ENCODE measurements around the gene ISOC2. TPM values are rescaled to one million over a fixed set of nuclear protein-coding genes. Genes with fewer than 3 reads are reported as not detected.

Gene ISOC2
- polyA plus RNA-seq, 2 of the 4 experiments (the other 2 are of a cell fraction) = 45.3 to 57.8 TPM

GRCh38 chr19:55406091-55406825 lies 55.2 kb downstream of the ISOC2 start:
- Histone ChIP-seq H3K4me3 (peak overlapping the region; percentile 98), H3K27ac (peak overlapping the region; percentile 95 to 97), H3K4me2 (peak overlapping the region; percentile 81), H3K9me3 (0 out of 3 replicates have a peak, but pooled peaks cover 6% of the 10 kb centered on the region), H3K4me1 (peaks cover 48% of the 10 kb centered on the region)
- 50% methylated on average over 14 of the region's 14 CpGs for WGBS (ENCODE audit: missing lambda C conversion rate)
- no peak for DNase-seq (ENCODE audit: low read depth in 1 of 2, low spot score in 1 of 2)
- POLR2A ChIA-PET = interaction anchor here (0.5 to 3.3 kb wide), 9 partner anchors 18 to 1102 kb away, joined by 3 to 55 read pairs (median 6); partner anchors contain the start of genes RPL28, TMEM238 and ZNF784
- no peak for ATAC-seq
- CTCF ChIA-PET = interaction anchor here (0.8 to 8.1 kb wide), 7 partner anchors 9 to 265 kb away, joined by 3 to 61 read pairs (median 6); no protein-coding TSS in a partner anchor
- no peak for FAIRE-seq
- no peak for TF ChIP-seq RAD21 (conservative IDR thresholded peaks at IDR 0.05 in 1 of 2, IDR thresholded peaks at IDR 0.05 in 1 of 2)
- TF ChIP-seq JUN (IDR thresholded peaks at IDR 0.05) = peak in 1 of 2 experiments; percentile 42; a peak in 2 of 5 replicates
- TF ChIP-seq RARB (CRISPR knock-in tag; IDR thresholded peaks at IDR 0.05) = no peak
- TF ChIP-seq, protein P1, sequence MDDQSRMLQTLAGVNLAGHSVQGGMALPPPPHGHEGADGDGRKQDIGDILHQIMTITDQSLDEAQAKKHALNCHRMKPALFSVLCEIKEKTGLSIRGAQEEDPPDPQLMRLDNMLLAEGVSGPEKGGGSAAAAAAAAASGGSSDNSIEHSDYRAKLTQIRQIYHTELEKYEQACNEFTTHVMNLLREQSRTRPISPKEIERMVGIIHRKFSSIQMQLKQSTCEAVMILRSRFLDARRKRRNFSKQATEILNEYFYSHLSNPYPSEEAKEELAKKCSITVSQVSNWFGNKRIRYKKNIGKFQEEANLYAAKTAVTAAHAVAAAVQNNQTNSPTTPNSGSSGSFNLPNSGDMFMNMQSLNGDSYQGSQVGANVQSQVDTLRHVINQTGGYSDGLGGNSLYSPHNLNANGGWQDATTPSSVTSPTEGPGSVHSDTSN (IDR thresholded peaks at IDR 0.05) = no peak

DNA sequence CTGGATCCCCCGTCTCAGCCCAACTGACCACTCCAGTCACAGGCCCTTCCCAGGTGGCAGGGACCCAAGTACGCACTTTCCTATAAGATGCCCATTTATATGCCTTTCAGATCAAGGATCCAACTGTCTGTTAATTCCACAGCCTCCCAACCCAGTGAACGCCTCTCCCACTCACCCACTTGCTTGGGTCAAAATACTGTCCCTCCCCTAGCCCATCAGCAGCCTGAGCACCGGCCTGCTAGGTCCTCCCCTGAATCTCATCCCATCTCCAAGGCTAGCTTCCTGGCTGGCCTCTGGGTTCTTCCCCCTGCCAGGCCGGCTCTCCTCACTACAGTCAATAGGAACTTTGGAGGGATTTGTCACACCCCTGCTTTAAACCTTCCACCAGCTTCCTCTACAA lies 55.8 kb downstream of the ISOC2 start:
- Histone ChIP-seq H3K4me2 (peak overlapping the region; percentile 81), H3K4me1 (peaks cover 48% of the 10 kb centered on the region), H3K27ac (peak overlapping the region in 1 of 2 experiments; percentile 97; a peak in 3 of 6 replicates), H3K9me3 (0 out of 3 replicates have a peak, but pooled peaks cover 6% of the 10 kb centered on the region), H3K4me3 (peak overlapping the region; percentile 98)
- no peak for TF ChIP-seq ESRRA (IDR thresholded peaks at IDR 0.05; ENCODE audit: borderline replicate concordance, low read length)
- TF ChIP-seq SMC3 (IDR thresholded peaks at IDR 0.05) = no peak
- TF ChIP-seq RAD21 (conservative IDR thresholded peaks at IDR 0.05 in 1 of 2, IDR thresholded peaks at IDR 0.05 in 1 of 2) = no peak
- no peak for TF ChIP-seq ZFP36 (IDR thresholded peaks at IDR 0.05; ENCODE audit: borderline replicate concordance, partially characterized antibody)
- TF ChIP-seq HOXB5 (CRISPR knock-in tag; IDR thresholded peaks at IDR 0.05) = no peak
- TF ChIP-seq POLR2AphosphoS2 (conservative IDR thresholded peaks at IDR 0.05; ENCODE audit: low read length) = no peak
- TF ChIP-seq MAFK (IDR thresholded peaks at IDR 0.05; ENCODE audit: partially characterized antibody) = no peak
- no peak for TF ChIP-seq RCOR1 (IDR thresholded peaks at IDR 0.05; ENCODE audit: low read depth, low read length)
- no peak for TF ChIP-seq JUNB (IDR thresholded peaks at IDR 0.05)
- TF ChIP-seq EHMT2 (IDR thresholded peaks at IDR 0.05; ENCODE audit: low read depth) = no peak
- no peak for TF ChIP-seq MAX (IDR thresholded peaks at IDR 0.05)
- TF ChIP-seq RNF2 (IDR thresholded peaks at IDR 0.05; ENCODE audit: borderline replicate concordance, low read depth) = no peak
- TF ChIP-seq FOSB (CRISPR knock-in tag; IDR thresholded peaks at IDR 0.05) = no peak
- no peak for TF ChIP-seq GATA3 (IDR thresholded peaks at IDR 0.05; ENCODE audit: borderline replicate concordance)
- no peak for TF ChIP-seq EP300 (IDR thresholded peaks at IDR 0.05)
- TF ChIP-seq, protein P1 (IDR thresholded peaks at IDR 0.05) = no peak
- TF ChIP-seq JUN (IDR thresholded peaks at IDR 0.05) = no peak
- no peak for TF ChIP-seq POLR2A (IDR thresholded peaks at IDR 0.05; ENCODE audit: low read length)
- TF ChIP-seq HDAC2 (IDR thresholded peaks at IDR 0.05) = no peak
- TF ChIP-seq, protein P2, sequence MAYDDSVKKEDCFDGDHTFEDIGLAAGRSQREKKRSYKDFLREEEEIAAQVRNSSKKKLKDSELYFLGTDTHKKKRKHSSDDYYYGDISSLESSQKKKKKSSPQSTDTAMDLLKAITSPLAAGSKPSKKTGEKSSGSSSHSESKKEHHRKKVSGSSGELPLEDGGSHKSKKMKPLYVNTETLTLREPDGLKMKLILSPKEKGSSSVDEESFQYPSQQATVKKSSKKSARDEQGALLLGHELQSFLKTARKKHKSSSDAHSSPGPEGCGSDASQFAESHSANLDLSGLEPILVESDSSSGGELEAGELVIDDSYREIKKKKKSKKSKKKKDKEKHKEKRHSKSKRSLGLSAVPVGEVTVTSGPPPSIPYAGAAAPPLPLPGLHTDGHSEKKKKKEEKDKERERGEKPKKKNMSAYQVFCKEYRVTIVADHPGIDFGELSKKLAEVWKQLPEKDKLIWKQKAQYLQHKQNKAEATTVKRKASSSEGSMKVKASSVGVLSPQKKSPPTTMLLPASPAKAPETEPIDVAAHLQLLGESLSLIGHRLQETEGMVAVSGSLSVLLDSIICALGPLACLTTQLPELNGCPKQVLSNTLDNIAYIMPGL (CRISPR knock-in tag; IDR thresholded peaks at IDR 0.05; ENCODE audit: borderline replicate concordance) = no peak
- ATAC-seq = no peak
- POLR2A ChIA-PET = interaction anchor here (0.5 to 3.3 kb wide), 4 partner anchors 16 to 199 kb away, joined by 3 to 55 read pairs (median 21); partner anchors contain the start of genes RPL28 and TMEM238
- CTCF ChIA-PET = interaction anchor here (0.8 to 8.1 kb wide), 9 partner anchors 9 to 264 kb away, joined by 3 to 61 read pairs (median 6); no protein-coding TSS in a partner anchor
- 86% methylated on average over 5 of the region's 5 CpGs for WGBS (ENCODE audit: missing lambda C conversion rate)
- DNase-seq (ENCODE audit: low read depth in 1 of 2, low spot score in 1 of 2) = no peak
- FAIRE-seq = no peak

Other genes with a start within 250 kb of the ISOC2 start
- 1.6 TPM in 2 replicates for gene TMEM86B, start 232.9 kb downstream of the ISOC2 start, polyA plus RNA-seq (2011; rRNA removed)
- gene TMEM86B, start 232.9 kb downstream of the ISOC2 start, polyA plus RNA-seq (2017; fragmentation: RNase III; extraction: RNeasy Plus Mini Kit Qiagen cat#74134 plus additional on column Dnase treatment) = 2.8 to 3.4 TPM (median 3.2 TPM) in 3 replicates
- 42.9 and 44.6 TPM in 2 replicates for gene PPP6R1, start 202.6 kb downstream of the ISOC2 start, polyA plus RNA-seq (2011; rRNA removed)
- 72.9 to 78.0 TPM (median 76.2 TPM) in 3 replicates for gene PPP6R1, start 202.6 kb downstream of the ISOC2 start, polyA plus RNA-seq (2017; fragmentation: RNase III; extraction: RNeasy Plus Mini Kit Qiagen cat#74134 plus additional on column Dnase treatment)
- gene HSPBP1, start 181.5 kb downstream of the ISOC2 start, polyA plus RNA-seq (2011; rRNA removed) = 52.1 and 55.3 TPM in 2 replicates
- gene HSPBP1, start 181.5 kb downstream of the ISOC2 start, polyA plus RNA-seq (2017; fragmentation: RNase III; extraction: RNeasy Plus Mini Kit Qiagen cat#74134 plus additional on column Dnase treatment) = 121 to 127 TPM (median 123 TPM) in 3 replicates
- gene BRSK1, start 177.6 kb downstream of the ISOC2 start, polyA plus RNA-seq (2011; rRNA removed) = 5.5 and 6.6 TPM in 2 replicates
- 5.0 to 6.1 TPM (median 5.4 TPM) in 3 replicates for gene BRSK1, start 177.6 kb downstream of the ISOC2 start, polyA plus RNA-seq (2017; fragmentation: RNase III; extraction: RNeasy Plus Mini Kit Qiagen cat#74134 plus additional on column Dnase treatment)
- gene TMEM150B, start 136.3 kb downstream of the ISOC2 start, polyA plus RNA-seq (2011; rRNA removed) = 0.39 and 0.52 TPM in 2 replicates
- gene TMEM150B, start 136.3 kb downstream of the ISOC2 start, polyA plus RNA-seq (2017; fragmentation: RNase III; extraction: RNeasy Plus Mini Kit Qiagen cat#74134 plus additional on column Dnase treatment) = 0.26 to 0.45 TPM (median 0.26 TPM) in 3 replicates
- 6.6 and 9.5 TPM in 2 replicates for gene KMT5C, start 121.8 kb downstream of the ISOC2 start, polyA plus RNA-seq (2011; rRNA removed)
- gene KMT5C, start 121.8 kb downstream of the ISOC2 start, polyA plus RNA-seq (2017; fragmentation: RNase III; extraction: RNeasy Plus Mini Kit Qiagen cat#74134 plus additional on column Dnase treatment) = 11.8 to 17.2 TPM (median 15.2 TPM) in 3 replicates
- 0.78 and 0.82 TPM in 2 replicates for gene COX6B2, start 106.9 kb downstream of the ISOC2 start, polyA plus RNA-seq (2011; rRNA removed)
- 3.1 to 6.4 TPM (median 3.9 TPM) in 3 replicates for gene COX6B2, start 106.9 kb downstream of the ISOC2 start, polyA plus RNA-seq (2017; fragmentation: RNase III; extraction: RNeasy Plus Mini Kit Qiagen cat#74134 plus additional on column Dnase treatment)
- gene GARIN5B, start 98.4 kb downstream of the ISOC2 start, polyA plus RNA-seq (2011; rRNA removed) = not detected in 2 replicates
- 0.05 TPM in 3 replicates for gene GARIN5B, start 98.4 kb downstream of the ISOC2 start, polyA plus RNA-seq (2017; fragmentation: RNase III; extraction: RNeasy Plus Mini Kit Qiagen cat#74134 plus additional on column Dnase treatment)
- 42.1 and 52.4 TPM in 2 replicates for gene IL11, start 91.2 kb downstream of the ISOC2 start, polyA plus RNA-seq (2011; rRNA removed)
- gene IL11, start 91.2 kb downstream of the ISOC2 start, polyA plus RNA-seq (2017; fragmentation: RNase III; extraction: RNeasy Plus Mini Kit Qiagen cat#74134 plus additional on column Dnase treatment) = 91.7 to 115 TPM (median 100.0 TPM) in 3 replicates
- 0.58 and 1.1 TPM in 2 replicates for gene TMEM190, start 84.8 kb downstream of the ISOC2 start, polyA plus RNA-seq (2011; rRNA removed)
- 1.2 to 1.9 TPM (median 1.7 TPM) in 3 replicates for gene TMEM190, start 84.8 kb downstream of the ISOC2 start, polyA plus RNA-seq (2017; fragmentation: RNase III; extraction: RNeasy Plus Mini Kit Qiagen cat#74134 plus additional on column Dnase treatment)
- gene TMEM238, start 77.3 kb downstream of the ISOC2 start, polyA plus RNA-seq (2011; rRNA removed) = 0.37 and 0.70 TPM in 2 replicates
- 2.5 to 3.6 TPM (median 2.7 TPM) in 3 replicates for gene TMEM238, start 77.3 kb downstream of the ISOC2 start, polyA plus RNA-seq (2017; fragmentation: RNase III; extraction: RNeasy Plus Mini Kit Qiagen cat#74134 plus additional on column Dnase treatment)
- gene RPL28, start 75.7 kb downstream of the ISOC2 start, polyA plus RNA-seq (2011; rRNA removed) = 329 and 351 TPM in 2 replicates
- gene RPL28, start 75.7 kb downstream of the ISOC2 start, polyA plus RNA-seq (2017; fragmentation: RNase III; extraction: RNeasy Plus Mini Kit Qiagen cat#74134 plus additional on column Dnase treatment) = 2,012 to 2,083 TPM (median 2,037 TPM) in 3 replicates
- gene UBE2S, start 53.9 kb downstream of the ISOC2 start, polyA plus RNA-seq (2011; rRNA removed) = 139 and 153 TPM in 2 replicates
- gene UBE2S, start 53.9 kb downstream of the ISOC2 start, polyA plus RNA-seq (2017; fragmentation: RNase III; extraction: RNeasy Plus Mini Kit Qiagen cat#74134 plus additional on column Dnase treatment) = 267 to 300 TPM (median 295 TPM) in 3 replicates
- 0.03 TPM in 1 of 2 replicates, not detected in the other for gene SHISA7, start 18.3 kb downstream of the ISOC2 start, polyA plus RNA-seq (2011; rRNA removed)
- gene SHISA7, start 18.3 kb downstream of the ISOC2 start, polyA plus RNA-seq (2017; fragmentation: RNase III; extraction: RNeasy Plus Mini Kit Qiagen cat#74134 plus additional on column Dnase treatment) = 0.01 TPM in 1 of 3 replicates, not detected in the others
- gene C19orf85, start 3.1 kb upstream of the ISOC2 start, polyA plus RNA-seq (2011; rRNA removed) = not detected in 2 replicates
- not detected in 3 replicates for gene C19orf85, start 3.1 kb upstream of the ISOC2 start, polyA plus RNA-seq (2017; fragmentation: RNase III; extraction: RNeasy Plus Mini Kit Qiagen cat#74134 plus additional on column Dnase treatment)
- gene ZNF628, start 15.0 kb upstream of the ISOC2 start, polyA plus RNA-seq (2011; rRNA removed) = 0.32 and 0.48 TPM in 2 replicates
- 4.7 to 5.9 TPM (median 5.7 TPM) in 3 replicates for gene ZNF628, start 15.0 kb upstream of the ISOC2 start, polyA plus RNA-seq (2017; fragmentation: RNase III; extraction: RNeasy Plus Mini Kit Qiagen cat#74134 plus additional on column Dnase treatment)
- gene NAT14, start 23.5 kb upstream of the ISOC2 start, polyA plus RNA-seq (2011; rRNA removed) = 16.8 and 21.0 TPM in 2 replicates
- 46.5 to 57.4 TPM (median 50.3 TPM) in 3 replicates for gene NAT14, start 23.5 kb upstream of the ISOC2 start, polyA plus RNA-seq (2017; fragmentation: RNase III; extraction: RNeasy Plus Mini Kit Qiagen cat#74134 plus additional on column Dnase treatment)
- gene SSC5D, start 26.8 kb upstream of the ISOC2 start, polyA plus RNA-seq (2011; rRNA removed) = 0.19 and 0.22 TPM in 2 replicates
- gene SSC5D, start 26.8 kb upstream of the ISOC2 start, polyA plus RNA-seq (2017; fragmentation: RNase III; extraction: RNeasy Plus Mini Kit Qiagen cat#74134 plus additional on column Dnase treatment) = 0.96 to 2.0 TPM (median 1.5 TPM) in 3 replicates
- gene SBK2, start 75.5 kb upstream of the ISOC2 start, polyA plus RNA-seq (2011; rRNA removed) = 0.65 and 0.89 TPM in 2 replicates
- gene SBK2, start 75.5 kb upstream of the ISOC2 start, polyA plus RNA-seq (2017; fragmentation: RNase III; extraction: RNeasy Plus Mini Kit Qiagen cat#74134 plus additional on column Dnase treatment) = 1.1 to 1.6 TPM (median 1.2 TPM) in 3 replicates
- 0.89 and 1.1 TPM in 2 replicates for gene SBK3, start 83.9 kb upstream of the ISOC2 start, polyA plus RNA-seq (2011; rRNA removed)
- 0.92 to 1.2 TPM (median 1.1 TPM) in 3 replicates for gene SBK3, start 83.9 kb upstream of the ISOC2 start, polyA plus RNA-seq (2017; fragmentation: RNase III; extraction: RNeasy Plus Mini Kit Qiagen cat#74134 plus additional on column Dnase treatment)
- 4.2 and 6.5 TPM in 2 replicates for gene ZNF579, start 119.2 kb upstream of the ISOC2 start, polyA plus RNA-seq (2011; rRNA removed)
- gene ZNF579, start 119.2 kb upstream of the ISOC2 start, polyA plus RNA-seq (2017; fragmentation: RNase III; extraction: RNeasy Plus Mini Kit Qiagen cat#74134 plus additional on column Dnase treatment) = 16.2 to 17.0 TPM (median 16.2 TPM) in 3 replicates
- gene FIZ1, start 137.9 kb upstream of the ISOC2 start, polyA plus RNA-seq (2011; rRNA removed) = 10.3 and 10.4 TPM in 2 replicates
- 15.7 to 18.0 TPM (median 16.9 TPM) in 3 replicates for gene FIZ1, start 137.9 kb upstream of the ISOC2 start, polyA plus RNA-seq (2017; fragmentation: RNase III; extraction: RNeasy Plus Mini Kit Qiagen cat#74134 plus additional on column Dnase treatment)
- gene ZNF524, start 138.6 kb upstream of the ISOC2 start, polyA plus RNA-seq (2011; rRNA removed) = 5.0 and 6.4 TPM in 2 replicates
- gene ZNF524, start 138.6 kb upstream of the ISOC2 start, polyA plus RNA-seq (2017; fragmentation: RNase III; extraction: RNeasy Plus Mini Kit Qiagen cat#74134 plus additional on column Dnase treatment) = 9.3 to 9.7 TPM (median 9.7 TPM) in 3 replicates
- gene ZNF865, start 144.0 kb upstream of the ISOC2 start, polyA plus RNA-seq (2011; rRNA removed) = 2.1 and 2.2 TPM in 2 replicates
- 7.1 to 7.9 TPM (median 7.8 TPM) in 3 replicates for gene ZNF865, start 144.0 kb upstream of the ISOC2 start, polyA plus RNA-seq (2017; fragmentation: RNase III; extraction: RNeasy Plus Mini Kit Qiagen cat#74134 plus additional on column Dnase treatment)
- gene ZNF784, start 162.9 kb upstream of the ISOC2 start, polyA plus RNA-seq (2011; rRNA removed) = 3.5 and 4.1 TPM in 2 replicates
- gene ZNF784, start 162.9 kb upstream of the ISOC2 start, polyA plus RNA-seq (2017; fragmentation: RNase III; extraction: RNeasy Plus Mini Kit Qiagen cat#74134 plus additional on column Dnase treatment) = 6.0 to 7.1 TPM (median 6.6 TPM) in 3 replicates
- gene ZNF580, start 179.4 kb upstream of the ISOC2 start, polyA plus RNA-seq (2011; rRNA removed) = 9.2 and 15.2 TPM in 2 replicates
- gene ZNF580, start 179.4 kb upstream of the ISOC2 start, polyA plus RNA-seq (2017; fragmentation: RNase III; extraction: RNeasy Plus Mini Kit Qiagen cat#74134 plus additional on column Dnase treatment) = 40.5 to 57.0 TPM (median 52.8 TPM) in 3 replicates
- gene ZNF581, start 182.0 kb upstream of the ISOC2 start, polyA plus RNA-seq (2011; rRNA removed) = 13.9 and 17.1 TPM in 2 replicates
- 24.3 to 25.6 TPM (median 24.9 TPM) in 3 replicates for gene ZNF581, start 182.0 kb upstream of the ISOC2 start, polyA plus RNA-seq (2017; fragmentation: RNase III; extraction: RNeasy Plus Mini Kit Qiagen cat#74134 plus additional on column Dnase treatment)
- 5.2 and 5.5 TPM in 2 replicates for gene CCDC106, start 186.6 kb upstream of the ISOC2 start, polyA plus RNA-seq (2011; rRNA removed)
- gene CCDC106, start 186.6 kb upstream of the ISOC2 start, polyA plus RNA-seq (2017; fragmentation: RNase III; extraction: RNeasy Plus Mini Kit Qiagen cat#74134 plus additional on column Dnase treatment) = 15.7 to 17.6 TPM (median 17.4 TPM) in 3 replicates
- 147 and 157 TPM in 2 replicates for gene U2AF2, start 193.4 kb upstream of the ISOC2 start, polyA plus RNA-seq (2011; rRNA removed)
- 280 to 302 TPM (median 293 TPM) in 3 replicates for gene U2AF2, start 193.4 kb upstream of the ISOC2 start, polyA plus RNA-seq (2017; fragmentation: RNase III; extraction: RNeasy Plus Mini Kit Qiagen cat#74134 plus additional on column Dnase treatment)
- 28.0 and 43.7 TPM in 2 replicates for gene EPN1, start 213.6 kb upstream of the ISOC2 start, polyA plus RNA-seq (2011; rRNA removed)
- 129 to 139 TPM (median 139 TPM) in 3 replicates for gene EPN1, start 213.6 kb upstream of the ISOC2 start, polyA plus RNA-seq (2017; fragmentation: RNase III; extraction: RNeasy Plus Mini Kit Qiagen cat#74134 plus additional on column Dnase treatment)

Measured in A549 (cell line).